NOMO-1 treated with dmso at 0.1 percent for 144 hours (cell line): ENCODE results near the gene SPATA21.

ENCODE experiments used
- DNase-seq: peaks from one replicate; lab custom pipeline; 2025; ENCODE audit not compliant: unreplicated experiment; lab: John Stamatoyannopoulos, UW

SPATA21 gene

DNA sequence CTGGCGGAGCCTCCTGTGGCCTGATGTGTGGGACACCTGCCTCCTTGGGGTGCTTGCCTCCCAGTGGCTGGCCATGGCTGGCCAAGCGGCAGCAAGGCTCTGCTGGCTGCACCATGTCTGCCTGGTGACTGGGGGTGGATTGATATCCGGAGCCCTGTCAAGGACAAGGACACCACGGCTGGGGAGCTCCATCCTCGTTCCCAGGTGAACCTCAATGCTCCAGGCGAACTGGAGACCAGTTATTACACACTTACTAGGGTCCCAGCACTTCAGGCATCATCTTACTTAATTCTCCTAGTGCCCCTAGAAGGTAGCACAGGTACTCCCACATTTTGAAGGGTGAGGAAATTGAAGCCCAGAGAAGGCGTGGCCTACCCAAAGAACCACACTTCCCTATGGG lies 15.2 kb downstream of the SPATA21 start:
- DNase-seq: no peak

DNA sequence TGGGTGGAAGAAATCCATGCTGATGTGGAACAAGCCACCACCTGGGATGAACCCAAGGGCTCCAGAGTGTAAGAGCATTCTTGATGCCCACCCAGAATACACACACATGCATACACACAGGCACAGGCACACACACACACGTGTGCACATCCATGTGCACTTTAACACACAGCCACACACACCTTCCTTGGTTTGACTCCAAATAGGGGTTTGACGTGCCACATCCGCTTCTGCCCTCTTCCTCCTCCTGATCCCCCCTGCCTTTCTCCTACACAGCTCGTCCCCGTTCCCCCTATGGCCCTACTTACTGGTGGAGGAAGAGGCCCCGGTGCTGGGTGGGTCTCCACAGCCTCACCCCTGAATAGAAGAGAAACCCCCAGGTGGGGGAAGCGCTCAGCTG lies 16.0 kb downstream of the SPATA21 start:
- no peak for DNase-seq

DNA sequence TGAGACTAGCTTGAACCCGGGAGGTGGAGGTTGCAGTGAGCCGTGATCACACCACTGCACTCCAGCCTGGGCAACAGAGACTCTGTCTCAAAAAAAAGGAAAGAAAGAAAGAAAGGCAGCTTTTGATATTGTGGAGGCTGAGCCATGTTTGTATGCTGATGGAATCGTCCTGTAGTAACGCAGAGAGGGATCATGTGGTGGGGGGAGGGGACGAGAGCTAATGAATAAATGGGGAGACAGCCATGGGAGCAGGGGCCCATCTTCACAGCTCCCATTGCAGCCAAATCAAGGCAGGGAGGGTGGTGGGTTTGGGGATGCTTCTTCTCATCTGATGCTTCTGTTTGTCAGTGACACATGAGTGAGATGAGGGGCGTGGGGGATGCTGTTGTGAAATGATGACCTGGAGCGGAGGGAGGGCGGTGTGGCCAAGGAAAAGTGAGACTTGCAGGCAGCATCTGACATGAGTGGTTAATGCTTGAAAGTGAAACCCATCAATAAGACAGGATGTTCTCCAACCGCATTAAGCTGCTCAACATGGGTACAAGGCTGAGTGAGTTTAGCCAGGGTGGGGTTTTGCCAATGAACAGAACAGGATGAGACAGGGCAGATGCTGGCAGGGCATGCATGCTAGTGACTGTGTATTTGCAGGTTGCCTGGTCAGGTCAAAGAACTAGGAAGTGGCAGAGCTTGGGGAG lies 16.7 kb downstream of the SPATA21 start:
- no peak for DNase-seq

DNA sequence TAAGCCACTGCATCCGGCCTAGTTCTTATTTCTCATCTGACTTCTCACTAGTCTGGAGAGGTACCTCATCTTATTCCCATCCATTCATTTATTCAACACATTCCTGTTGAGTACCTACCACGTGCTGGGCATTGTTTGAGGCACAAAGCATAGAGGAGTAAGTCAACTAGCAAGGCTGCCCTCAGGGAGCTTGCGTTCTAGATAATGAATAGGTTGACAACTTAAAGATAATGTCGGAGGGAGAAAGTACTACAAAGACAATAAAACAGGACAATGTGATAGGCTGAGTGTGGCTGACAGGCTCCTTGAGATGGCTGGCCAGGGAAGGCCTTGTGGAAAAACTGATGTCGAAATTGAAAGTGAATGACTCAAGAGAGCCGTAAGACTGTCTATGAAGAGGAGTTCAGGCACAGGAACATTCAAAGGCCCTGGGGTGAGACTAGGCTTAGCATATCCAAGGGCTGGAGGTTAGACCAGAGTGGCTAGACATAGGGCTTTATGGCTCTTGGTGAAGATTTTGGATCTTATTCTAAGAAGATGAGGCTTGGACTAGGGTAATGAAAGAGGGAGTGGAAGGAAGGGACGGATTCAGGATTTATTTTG lies 18.3 kb downstream of the SPATA21 start:
- DNase-seq: no peak

DNA sequence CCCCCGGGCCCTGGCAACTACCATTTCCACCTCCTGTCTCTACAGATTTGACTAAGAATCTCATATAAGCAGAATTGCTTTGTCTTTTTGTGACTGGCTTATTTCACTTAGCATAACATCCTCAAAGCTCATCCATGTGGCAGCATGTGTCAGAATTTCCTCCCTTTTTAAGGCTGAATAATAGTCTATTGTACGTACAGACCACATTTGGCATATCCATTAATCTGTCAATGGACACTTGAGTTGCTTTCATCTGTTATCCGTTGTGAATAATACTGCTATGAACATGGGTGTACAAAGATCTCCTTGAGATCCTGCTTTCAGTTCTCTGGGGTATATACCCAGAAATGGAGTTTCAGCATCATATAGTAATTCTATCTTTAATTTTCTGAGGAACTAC lies 24.0 kb downstream of the SPATA21 start:
- DNase-seq: no peak

DNA sequence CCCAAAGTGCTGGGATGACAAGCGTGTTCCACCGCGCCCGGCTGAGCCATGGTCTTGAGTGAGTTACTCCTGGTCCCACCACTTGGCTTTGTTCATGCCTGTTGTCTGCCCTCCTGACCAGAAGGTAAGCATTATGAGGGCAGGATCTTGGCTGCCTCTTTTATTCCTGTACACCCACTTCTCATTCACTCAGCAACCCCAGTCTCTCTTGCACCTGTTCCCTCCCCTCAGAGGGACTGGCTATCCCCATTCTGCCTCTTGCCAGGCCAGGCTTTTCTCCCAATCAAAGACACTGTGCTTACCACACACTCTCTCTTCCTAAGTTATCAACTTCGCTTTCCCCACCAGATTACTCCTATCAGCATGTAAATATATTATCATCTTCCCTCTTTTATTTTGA lies 26.4 kb downstream of the SPATA21 start:
- DNase-seq: no peak

DNA sequence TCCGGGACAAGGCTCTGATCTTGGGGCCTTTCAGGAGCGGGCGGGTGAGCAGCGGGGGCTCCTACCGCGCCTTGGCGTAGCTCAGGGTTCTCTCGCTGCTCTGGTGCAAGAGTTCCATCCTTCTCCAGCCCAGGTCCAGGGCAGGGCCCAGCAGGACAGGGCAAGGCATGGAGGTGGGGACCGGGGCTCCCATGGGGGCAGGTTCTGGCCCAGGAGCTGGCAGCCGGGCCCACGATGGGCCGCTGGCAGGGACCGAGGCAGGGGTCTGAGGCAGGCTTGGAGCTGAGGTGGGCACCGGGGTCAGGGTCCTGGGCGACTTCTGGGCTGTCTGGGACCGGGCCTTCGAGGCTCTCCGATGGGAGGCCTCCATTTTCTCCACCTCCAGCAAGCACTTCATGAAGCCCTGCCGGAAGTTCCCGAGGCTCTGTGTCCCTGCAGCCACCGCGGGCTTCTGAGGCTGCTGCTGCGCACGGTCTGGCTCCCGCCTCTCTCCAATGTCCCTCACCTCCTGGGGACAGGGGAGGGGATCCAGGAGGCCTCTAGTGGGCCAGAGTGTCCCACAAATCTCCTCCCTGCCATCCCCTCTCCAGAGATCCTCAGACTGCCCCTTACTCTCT lies 27.6 kb downstream of the SPATA21 start:
- DNase-seq: no peak

DNA sequence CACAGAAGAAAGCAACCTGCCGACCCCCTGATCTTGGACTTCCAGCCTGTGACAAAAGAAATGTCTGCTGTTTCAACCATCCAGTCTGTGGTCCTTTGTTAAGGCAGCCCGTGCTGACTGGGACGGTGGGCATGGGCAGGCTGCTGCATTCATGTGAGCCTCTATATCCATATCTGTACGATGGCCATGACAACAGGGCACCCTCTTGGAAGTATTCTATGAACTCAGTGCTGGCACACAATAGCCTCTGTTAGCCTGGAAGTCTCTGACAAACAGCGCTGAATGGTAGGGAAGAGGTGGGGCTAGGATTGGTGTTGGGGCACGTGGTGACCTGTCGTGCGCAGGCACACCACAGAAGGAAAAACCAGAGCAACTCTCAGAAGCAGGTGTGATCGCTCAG lies 30.4 kb downstream of the SPATA21 start:
- DNase-seq: no peak

DNA sequence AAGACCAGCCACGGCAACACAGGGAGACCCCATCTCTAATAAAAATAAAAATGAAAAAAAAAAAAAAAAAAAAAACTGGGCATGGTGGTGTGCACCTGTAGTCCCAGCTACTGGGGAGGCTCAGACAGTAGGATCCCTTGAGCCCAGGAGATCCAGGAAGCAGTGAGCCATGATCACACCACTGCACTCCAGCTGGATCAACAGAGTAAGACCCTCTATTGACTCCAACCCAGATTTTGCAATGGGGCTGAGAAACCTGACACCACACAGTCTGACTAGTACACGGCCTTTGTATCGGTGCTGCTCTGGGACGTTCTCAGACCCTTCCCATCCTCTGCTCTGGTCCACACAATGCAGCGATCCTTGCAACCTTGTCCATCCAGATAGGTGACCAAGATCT lies 31.8 kb downstream of the SPATA21 start:
- no peak for DNase-seq

DNA sequence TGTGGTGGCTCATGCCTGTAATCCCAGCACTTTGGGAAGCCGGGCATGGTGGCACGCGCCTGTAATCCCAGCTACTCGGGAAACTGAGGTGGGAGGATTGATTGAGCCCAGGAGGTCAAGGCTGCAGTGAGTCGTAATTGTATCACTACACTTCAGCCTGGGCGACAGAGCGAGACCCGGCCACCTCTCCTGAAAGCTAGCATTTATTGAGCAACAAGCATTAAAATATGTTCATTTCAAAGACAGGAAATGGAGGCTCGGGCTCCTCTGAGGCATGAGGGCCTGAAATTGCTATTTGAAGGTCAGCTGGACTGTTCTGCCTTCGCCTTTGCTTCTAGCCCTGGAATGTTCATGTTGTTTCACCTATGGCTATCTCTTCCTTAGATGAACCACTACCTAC lies 34.5 kb downstream of the SPATA21 start:
- DNase-seq: no peak

DNA sequence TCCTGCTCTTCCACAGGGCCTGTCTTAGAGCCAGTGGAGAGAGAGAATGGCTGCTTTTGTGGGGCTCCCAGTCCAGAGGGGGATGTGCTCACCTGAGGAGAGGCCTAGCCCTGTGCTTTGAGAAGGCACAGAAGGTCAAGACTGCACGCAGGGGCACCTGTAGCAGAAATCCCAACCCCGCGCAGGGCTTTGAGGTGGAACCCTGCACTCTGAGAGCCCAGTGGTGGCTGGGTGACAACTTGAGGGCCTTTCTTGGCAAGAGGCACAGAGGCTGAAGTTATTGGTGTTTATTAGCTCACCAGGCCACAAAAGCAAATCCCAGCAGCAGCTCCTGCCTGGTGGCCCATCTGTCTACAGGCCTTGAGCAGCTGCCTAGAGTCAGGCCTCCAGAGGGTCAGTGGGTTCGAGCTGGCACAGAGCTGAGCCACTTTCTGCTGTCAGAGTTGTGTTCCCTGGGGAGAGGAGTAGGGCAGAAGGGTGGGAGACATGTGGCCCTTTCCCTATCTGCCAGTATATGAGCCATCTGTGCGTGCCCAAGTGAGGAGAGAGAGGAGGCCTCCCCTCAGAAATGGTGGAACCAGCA lies 38.8 kb downstream of the SPATA21 start:
- DNase-seq: no peak

DNA sequence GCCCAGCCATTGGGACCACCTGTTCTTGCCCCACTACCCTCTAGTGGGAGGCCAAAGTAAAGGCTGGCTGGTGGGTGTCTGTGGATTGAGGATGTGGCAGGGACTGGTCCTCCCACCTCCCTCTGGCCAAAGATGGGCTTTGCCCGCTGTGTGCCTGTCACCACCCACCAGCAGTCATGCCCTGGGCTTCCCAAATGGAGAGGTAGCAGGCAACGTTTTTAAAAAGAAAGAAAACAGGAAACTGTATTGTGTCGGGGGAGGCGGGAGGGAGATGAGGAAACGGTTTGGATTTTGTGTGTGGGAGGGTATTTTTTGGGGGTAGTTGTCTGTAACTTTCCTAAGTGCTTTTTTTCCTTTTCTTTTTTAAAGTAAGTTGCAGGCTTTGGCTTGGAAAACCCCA lies 40.1 kb downstream of the SPATA21 start:
- no peak for DNase-seq

DNA sequence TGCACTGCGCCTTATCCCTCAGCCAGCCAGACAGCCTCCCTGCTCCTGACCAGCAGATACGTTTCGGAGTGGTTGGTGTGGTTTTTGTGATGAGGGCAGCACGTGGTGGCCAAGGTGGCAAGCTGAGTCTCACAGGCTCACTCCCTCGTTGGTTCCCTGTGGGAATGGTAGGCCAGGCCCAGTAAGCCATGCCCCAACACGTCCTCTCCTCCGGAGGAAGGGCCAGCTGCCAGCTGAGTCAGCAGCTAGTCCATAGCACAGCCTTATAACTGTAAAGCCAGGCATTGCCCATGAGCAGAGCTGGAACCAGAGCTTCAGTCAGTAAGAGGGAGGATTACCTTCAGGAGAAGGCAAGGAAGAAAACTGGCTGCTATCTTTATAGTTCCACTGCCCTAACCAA lies 40.6 kb downstream of the SPATA21 start:
- no peak for DNase-seq

DNA sequence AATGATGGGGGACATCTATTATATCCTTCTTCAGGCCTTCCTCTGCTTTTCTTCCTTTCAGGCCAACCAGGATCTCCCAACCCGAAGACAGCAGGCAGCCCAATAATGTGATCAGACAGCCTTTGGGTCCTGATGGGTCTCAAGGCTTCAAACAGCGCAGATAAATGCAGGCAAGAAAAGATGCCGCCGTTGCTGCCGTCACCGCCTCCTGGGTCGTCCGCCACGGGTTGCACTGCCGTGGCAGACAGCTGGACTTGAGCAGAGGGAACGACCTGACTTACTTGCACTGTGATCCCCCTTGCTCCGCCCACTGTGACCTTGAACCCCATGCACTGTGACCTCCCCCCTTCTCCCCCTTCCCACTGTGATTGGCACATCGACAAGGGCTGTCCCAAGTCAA lies 42.2 kb downstream of the SPATA21 start:
- DNase-seq: no peak

DNA sequence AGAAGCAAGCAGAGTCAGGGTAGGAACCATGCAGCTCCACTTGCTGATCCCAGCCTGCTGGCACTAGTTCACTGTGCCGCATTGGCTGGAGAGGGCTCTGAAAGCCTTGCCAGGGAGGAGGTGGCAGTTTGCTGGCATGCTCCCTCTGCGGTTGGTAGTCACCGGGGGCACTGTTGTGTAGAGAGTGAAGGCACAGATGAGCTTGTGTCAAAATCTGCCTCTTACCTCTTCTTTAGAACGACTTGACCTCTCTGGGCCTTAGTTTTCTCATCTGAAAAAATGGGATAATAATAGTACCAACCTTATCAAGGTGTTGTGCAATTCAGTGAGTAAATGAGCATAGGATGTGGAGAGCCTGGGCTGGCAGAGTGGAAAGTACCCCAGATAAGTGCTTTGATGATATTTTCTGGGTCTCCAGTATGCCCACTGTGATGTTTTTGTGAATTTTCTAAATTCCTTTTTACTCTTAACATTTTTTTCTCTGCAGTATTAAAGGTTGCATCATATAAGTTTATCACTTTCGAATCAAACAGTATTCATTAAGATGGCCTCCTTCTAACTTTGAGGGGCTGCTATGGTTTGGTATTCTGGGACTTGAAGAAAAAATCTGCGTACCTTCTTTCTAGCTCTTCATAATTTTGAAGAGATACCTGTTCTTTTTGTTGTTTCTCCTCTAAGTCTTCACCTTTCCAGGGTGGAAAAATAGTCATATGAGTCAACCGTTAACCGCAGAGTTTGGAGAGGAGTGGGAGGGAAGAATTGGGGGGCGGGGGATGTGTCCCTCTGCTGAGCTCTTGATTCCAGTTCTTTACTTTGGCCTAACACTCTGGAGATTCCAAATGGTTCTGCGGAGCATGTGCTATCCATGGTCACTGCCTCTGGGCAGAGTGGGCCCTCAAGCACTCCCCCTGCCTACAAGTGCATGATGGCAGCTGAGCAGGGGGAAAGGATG lies 43.4 kb downstream of the SPATA21 start:
- no peak for DNase-seq

DNA sequence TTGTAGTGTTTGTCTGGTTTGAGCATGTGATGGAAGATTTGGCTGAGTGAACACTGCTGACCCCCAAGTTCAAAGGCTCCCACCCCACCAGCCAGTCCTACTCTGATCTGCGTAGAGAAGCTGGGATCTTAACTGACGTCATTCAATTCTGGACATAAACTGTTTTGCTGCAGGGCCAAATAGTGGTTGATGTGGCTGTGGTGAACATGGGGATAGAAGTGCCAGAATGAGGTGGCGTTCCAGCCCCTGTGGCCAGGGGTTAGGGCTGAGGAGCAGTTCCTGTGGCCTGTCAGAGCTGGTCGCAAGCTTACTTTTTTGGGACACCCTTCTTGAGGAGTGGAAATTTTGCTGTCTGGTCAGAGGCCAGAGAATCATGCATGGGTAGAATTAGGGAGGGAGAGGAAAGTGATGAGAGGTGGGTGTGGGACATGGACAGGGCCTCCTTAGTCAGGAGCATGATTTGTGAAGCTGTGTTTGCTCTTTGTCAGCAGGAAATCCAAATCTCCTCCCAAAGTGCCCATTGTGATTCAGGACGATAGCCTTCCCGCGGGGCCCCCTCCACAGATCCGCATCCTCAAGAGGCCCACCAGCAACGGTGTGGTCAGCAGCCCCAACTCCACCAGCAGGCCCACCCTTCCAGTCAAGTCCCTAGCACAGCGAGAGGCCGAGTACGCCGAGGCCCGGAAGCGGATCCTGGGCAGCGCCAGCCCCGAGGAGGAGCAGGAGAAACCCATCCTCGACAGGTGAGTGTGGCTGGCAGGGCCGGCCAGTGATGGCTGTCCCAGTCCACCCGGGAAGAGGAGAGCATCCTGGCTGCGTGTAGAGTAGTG lies 44.3 kb downstream of the SPATA21 start:
- DNase-seq: no peak

DNA sequence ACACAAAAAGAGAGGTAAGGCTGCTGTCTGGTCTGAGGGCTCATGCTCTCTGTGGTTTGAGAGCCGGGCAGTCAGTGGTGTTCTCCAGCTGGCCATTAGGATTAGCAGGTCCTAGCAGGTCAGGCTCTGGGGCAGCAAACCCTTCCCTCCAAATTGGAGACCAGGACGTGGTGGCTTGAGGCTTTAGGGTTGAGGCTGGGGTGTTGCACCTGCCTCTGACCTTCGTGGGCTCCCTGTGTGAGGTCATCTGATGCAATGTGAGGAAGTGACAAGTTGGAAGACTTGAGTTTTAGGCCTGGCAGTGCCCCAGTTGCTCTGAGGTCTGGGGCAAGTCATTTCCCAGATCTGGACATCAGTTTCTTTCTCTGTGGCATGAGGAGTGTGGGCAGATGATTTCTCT lies 45.8 kb downstream of the SPATA21 start:
- DNase-seq: no peak

DNA sequence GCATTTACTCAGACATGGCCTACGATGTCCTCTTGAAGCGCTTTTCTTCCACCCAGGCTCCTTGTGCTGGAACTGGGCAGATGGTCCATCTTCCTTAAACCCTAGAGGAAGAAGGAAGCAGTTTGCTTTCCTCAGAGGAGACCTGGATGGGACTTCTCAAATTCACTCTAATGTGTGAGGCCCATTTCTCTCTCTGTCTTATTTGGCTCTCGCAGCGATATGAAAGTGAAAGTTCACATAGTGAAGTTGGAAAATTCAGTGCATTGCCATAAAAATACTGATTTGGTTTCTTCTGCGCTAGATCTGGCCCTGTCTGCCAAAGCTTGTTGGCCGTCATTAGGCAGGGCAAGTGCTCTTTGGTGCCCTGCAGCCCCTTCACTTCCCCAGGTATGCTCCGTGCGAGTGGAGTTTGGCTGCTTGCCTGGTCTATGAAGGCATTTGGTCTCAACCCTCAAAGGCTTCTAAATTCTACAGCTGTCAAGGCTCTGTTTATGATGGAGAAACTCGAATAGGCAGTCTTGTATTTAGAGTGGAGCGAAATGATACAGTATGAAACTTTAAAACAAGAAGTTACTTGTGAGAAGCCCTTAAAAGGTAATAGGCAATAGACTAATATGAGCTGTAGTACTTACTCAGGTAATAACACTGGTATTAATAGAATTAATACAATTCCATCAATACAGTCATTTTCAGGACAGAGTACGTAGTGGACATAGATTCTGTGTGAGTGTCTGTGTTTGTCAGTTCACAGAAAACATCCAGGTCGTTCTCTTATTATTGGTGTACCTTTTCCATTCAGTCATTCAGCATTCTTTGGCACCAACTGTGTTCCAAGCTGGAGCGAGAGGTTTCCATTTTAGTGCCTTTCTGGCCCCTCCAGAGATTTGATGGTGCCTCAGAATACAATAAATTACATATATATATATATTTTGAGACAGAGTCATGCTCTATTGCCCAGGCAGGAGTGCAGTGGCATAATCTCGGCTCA lies 49.7 kb downstream of the SPATA21 start:
- no peak for DNase-seq

DNA sequence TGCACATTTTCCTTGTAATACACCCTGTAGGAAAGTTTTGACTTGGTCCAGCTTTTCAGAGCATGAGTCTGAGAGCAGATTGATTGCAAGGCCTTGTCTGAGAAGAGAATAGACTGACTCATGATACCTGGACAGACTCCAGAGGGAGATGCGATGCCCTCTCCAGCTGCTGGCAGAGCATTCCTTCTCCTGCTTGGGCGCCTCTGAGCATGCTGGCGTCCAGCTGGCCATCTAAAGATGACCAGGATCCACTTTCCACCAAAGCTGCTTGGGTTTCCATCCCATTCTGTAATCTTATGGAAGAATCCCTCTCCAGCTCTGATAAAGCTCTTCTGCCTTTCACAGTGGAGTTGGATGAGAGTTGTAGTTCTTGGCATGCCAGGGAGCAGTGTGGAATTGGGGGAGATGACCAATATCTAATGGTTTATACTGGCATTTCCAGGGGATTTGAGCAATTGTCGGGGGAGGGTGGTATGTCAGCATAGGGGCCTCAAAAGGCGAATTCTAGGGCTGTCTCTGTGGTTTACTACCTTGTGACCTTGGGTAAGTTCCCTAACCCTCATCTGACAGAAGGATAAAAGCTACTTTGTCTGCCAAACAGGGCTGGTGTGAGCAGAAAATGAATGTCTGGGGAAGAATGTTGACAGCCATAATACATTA lies 50.6 kb downstream of the SPATA21 start:
- no peak for DNase-seq
